SHP77 (cell line): Measurements from ENCODE around the gene CSMD2.
"Not testable (repeated sequence)": the region's sequence is repeated elsewhere in the genome, so short reads cannot be mapped to it uniquely, and the experiment has no call there.

ENCODE experiments used
- DNase-seq, 2 experiments: peaks; one replicate each; lab custom pipeline; 2025; lab: John Stamatoyannopoulos, UW

The CSMD2 gene

GRCh38 chr1:33548319-33548718, 616.7 kb downstream of the CSMD2 start:
- DNase-seq, result no peak

- no peak for DNase-seq
Observed at GRCh38 chr1:33547576-33547975, 617.5 kb downstream of the CSMD2 start.

- DNase-seq, result no peak
Observed at GRCh38 chr1:33541966-33542365, 623.1 kb downstream of the CSMD2 start.

- DNase-seq, result no peak
Observed at GRCh38 chr1:33537885-33538284, 627.1 kb downstream of the CSMD2 start.

GRCh38 chr1:33535334-33535733, 629.7 kb downstream of the CSMD2 start:
- DNase-seq, result no peak

GRCh38 chr1:33532936-33533335, 632.1 kb downstream of the CSMD2 start:
- no peak for DNase-seq

GRCh38 chr1:33532250-33532649, 632.8 kb downstream of the CSMD2 start:
- DNase-seq, result no peak

- DNase-seq, result no peak
Observed at GRCh38 chr1:33529957-33530356, 635.1 kb downstream of the CSMD2 start.

GRCh38 chr1:33527934-33528333, 637.1 kb downstream of the CSMD2 start:
- no peak for DNase-seq

- DNase-seq, result no peak
Observed at GRCh38 chr1:33524586-33524985, 640.4 kb downstream of the CSMD2 start.

GRCh38 chr1:33519240-33519884, 645.7 kb downstream of the CSMD2 start:
- no peak for DNase-seq

GRCh38 chr1:33517596-33518250, 647.3 kb downstream of the CSMD2 start:
- no peak for DNase-seq

GRCh38 chr1:33516891-33517567, 648.0 kb downstream of the CSMD2 start:
- DNase-seq, result no peak

- DNase-seq, result no peak
Observed at GRCh38 chr1:33516428-33516827, 648.6 kb downstream of the CSMD2 start.

- DNase-seq, result no peak
Observed at GRCh38 chr1:33515607-33516006, 649.4 kb downstream of the CSMD2 start.

- no peak for DNase-seq
Observed at GRCh38 chr1:33515112-33515511, 649.9 kb downstream of the CSMD2 start.

- DNase-seq, result no peak
Observed at GRCh38 chr1:33512226-33513011, 652.6 kb downstream of the CSMD2 start.

- DNase-seq, result not testable (repeated sequence)
Observed at GRCh38 chr1:33509276-33509675, 655.8 kb downstream of the CSMD2 start.

- no peak for DNase-seq
Observed at GRCh38 chr1:33508151-33508550, 656.9 kb downstream of the CSMD2 start.

- no peak for DNase-seq
Observed at GRCh38 chr1:33507661-33508060, 657.4 kb downstream of the CSMD2 start.

- no peak for DNase-seq
Observed at GRCh38 chr1:33503506-33503905, 661.5 kb downstream of the CSMD2 start.

- no peak for DNase-seq
Observed at GRCh38 chr1:33502726-33503125, 662.3 kb downstream of the CSMD2 start.

- DNase-seq, result no peak
Observed at GRCh38 chr1:33501774-33502173, 663.3 kb downstream of the CSMD2 start.
